ENCODE measurements around the gene SRPK2. TPM values are rescaled to one million over a fixed set of nuclear protein-coding genes. Genes with fewer than 3 reads are reported as not detected.
"Not testable (repeated sequence)": the region's sequence is repeated elsewhere in the genome, so short reads cannot be mapped to it uniquely, and the experiment has no call there.

The SRPK2 gene
- total RNA-seq, 1 donor from 2014 or later, result 249 TPM

GRCh38 chr7:105307163-105307672 lies 81.5 kb downstream of the SRPK2 start:
- DNase-seq (ENCODE audit: low spot score in 2 of 2) (no peak), FAIRE-seq (no peak)

DNA sequence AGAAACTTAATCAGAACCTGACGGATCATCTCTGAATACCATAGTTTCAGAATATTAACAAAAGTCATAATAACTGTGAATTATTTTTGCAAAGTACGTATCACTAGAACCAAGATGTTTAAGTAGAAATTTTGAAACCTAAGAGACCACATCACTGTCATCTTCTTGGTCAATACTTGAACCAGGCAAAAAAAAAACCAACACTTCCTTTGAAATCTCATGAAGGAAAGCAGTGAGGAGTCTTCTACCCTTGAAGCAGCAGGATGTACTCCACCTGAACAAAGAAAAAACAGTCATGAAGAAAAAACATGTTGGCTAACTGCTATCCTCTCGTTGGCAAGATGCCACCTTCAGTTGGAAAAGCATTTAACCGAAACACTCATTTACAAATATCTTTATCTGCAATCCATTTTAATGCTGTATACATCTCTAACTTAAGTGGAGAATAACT lies 82.4 kb downstream of the SRPK2 start:
- DNase-seq (ENCODE audit: low spot score in 2 of 2), result no peak

DNA sequence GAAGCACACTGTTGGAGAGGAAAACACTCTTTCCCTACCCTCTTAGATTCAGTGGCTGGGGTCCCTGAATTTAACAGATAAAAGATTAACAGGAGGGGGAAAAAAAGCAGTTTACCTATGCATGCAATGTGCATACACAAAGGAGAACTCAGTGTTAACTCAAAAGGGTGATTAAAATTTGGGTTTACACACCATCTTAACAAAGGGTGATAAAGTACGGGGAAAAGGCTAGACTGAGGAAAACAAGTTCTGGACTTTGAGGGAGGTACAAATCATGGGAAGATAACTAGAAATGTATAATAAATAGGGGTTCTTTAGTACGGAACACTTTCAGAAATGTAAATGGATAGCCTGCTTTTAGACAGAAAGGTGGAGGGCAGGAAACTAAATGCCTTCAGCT lies 83.1 kb downstream of the SRPK2 start:
- no peak for FAIRE-seq
- DNase-seq (ENCODE audit: low spot score in 2 of 2), result no peak

More for the DNA sequence above, 82.4 kb downstream of the SRPK2 start:
- FAIRE-seq, result no peak

- FAIRE-seq, result peak; percentile 17
- DNase-seq (ENCODE audit: low spot score in 2 of 2), result peak in 1 of 2 donors; percentile 42
Observed at GRCh38 chr7:105304040-105304895, 84.5 kb downstream of the SRPK2 start.

GRCh38 chr7:105300587-105300986 lies 88.1 kb downstream of the SRPK2 start:
- FAIRE-seq; DNase-seq (ENCODE audit: low spot score in 2 of 2): not testable (repeated sequence)

DNA sequence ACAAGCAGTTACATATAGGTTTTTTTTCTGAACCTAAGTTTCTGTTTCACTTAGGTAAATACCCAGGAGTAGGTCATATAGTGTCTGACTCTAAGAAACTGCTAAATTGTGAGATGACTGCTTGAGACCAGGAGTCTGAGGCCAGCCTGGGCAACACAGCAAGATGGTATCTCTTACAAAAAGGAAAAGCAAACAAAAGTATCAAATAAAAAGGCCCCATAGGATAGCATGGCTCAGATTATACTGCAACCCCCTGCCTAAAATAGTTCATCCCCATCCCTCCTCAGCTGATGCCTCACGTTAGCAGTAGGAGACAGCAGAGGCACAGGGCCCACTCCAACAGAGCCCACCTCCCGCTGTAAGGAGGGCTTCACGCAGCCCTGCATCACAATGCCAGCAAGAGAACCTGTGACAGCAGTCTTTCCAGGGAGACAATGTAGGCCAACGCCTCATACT lies 90.3 kb downstream of the SRPK2 start:
- no peak for DNase-seq (ENCODE audit: low spot score in 2 of 2)
- no peak for FAIRE-seq

- DNase-seq (ENCODE audit: low spot score in 2 of 2) (no peak), FAIRE-seq (no peak)
Observed at GRCh38 chr7:105297985-105298384, 90.7 kb downstream of the SRPK2 start.

DNA sequence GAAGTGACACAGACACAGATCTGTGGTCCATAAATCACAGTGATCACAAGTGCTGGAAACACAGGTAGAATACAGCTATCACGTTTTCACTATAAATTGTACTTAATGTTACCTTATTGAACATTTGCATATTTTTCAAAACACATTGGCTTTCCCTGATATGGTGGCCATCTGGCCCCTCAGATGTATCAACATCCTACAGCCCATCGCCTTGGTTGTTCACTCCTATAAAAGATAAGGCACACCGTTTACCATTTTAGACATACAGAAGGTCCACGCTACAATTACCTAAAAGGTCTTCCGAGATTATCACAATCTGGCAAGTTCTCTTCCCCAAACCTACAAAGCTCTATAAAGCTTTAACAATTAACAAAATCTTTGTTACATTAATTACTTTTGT lies 91.4 kb downstream of the SRPK2 start:
- DNase-seq (ENCODE audit: low spot score in 2 of 2) (no peak), FAIRE-seq (no peak)

DNA sequence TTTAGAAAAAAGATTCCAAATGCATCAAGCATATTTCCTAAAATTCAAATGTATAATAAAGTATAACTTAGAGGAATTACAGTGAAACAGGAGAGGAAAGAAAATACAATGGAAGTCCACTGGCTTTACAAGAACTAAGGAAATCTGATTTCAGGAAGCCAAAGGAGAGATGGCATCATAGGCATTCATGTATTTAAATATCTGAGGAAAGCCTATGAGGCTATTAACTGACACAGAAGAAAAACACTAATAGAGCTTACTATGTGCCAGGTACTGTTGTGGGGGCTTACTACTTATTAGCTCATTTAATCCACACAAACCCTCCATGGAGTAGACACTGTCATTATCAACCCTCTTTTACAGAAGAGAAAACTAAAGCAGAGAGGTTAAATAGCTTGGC lies 92.2 kb downstream of the SRPK2 start:
- FAIRE-seq (no peak), DNase-seq (ENCODE audit: low spot score in 2 of 2) (no peak)

DNA sequence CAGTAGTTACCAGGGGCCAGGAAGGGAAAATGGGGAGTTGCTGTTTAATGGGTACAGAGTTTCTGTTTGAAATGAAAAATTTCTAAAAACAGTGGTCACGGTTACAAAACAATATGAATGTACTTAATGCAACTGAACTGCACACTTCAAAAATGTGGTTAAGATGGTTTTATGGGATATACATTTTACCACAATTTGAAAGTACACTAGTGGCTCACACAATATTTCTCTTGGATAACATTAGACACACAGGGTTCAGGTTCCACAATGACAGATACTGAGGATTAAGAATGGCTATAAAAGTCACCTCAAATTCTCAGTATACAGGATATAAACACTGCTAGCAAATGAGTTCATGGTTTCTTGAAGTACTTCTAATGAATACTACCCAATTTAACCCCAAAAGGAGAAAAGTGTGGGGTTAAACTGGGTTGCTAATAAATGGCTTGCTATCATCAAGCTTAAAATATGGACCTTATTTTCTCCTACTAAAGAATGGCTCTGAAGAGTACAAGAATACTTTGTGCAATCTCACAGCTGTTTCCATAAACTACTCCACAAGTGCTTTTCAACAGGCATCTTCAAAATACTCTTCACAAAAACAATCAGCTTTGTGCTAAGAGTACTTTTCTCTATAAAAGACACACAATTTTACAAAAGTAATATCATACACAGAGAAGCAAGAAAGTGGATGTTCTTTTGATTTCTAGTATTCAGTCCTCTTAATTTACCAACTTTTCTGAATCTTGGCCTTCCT lies 92.9 kb downstream of the SRPK2 start:
- FAIRE-seq (no peak), DNase-seq (ENCODE audit: low spot score in 2 of 2) (no peak)

DNA sequence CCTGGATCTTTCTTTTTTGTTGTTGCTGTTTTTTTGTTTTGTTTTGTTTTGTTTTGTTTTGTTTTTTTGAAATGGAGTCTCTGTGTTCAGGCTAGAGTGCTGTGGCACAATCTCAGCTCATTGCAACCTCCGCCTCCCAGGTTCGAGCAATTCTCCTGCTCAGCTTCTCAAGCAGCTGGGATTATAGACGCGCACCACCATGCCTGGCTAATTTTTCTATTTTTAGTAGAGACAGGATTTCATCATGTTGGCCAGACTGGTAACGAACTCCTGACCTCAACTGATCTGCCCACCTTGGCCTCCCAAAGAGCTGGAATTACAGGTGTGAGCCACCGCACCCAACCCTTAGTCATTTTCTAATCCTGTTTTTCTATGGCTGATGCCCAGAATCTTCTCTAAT lies 94.2 kb downstream of the SRPK2 start:
- FAIRE-seq; DNase-seq (ENCODE audit: low spot score in 2 of 2): not testable (repeated sequence)

- no peak for DNase-seq (ENCODE audit: low spot score in 2 of 2)
- no peak for FAIRE-seq
Observed at GRCh38 chr7:105289704-105290103, 99.0 kb downstream of the SRPK2 start.

GRCh38 chr7:105286441-105286840 lies 102.3 kb downstream of the SRPK2 start:
- no peak for DNase-seq (ENCODE audit: low spot score in 2 of 2)
- no peak for FAIRE-seq

DNA sequence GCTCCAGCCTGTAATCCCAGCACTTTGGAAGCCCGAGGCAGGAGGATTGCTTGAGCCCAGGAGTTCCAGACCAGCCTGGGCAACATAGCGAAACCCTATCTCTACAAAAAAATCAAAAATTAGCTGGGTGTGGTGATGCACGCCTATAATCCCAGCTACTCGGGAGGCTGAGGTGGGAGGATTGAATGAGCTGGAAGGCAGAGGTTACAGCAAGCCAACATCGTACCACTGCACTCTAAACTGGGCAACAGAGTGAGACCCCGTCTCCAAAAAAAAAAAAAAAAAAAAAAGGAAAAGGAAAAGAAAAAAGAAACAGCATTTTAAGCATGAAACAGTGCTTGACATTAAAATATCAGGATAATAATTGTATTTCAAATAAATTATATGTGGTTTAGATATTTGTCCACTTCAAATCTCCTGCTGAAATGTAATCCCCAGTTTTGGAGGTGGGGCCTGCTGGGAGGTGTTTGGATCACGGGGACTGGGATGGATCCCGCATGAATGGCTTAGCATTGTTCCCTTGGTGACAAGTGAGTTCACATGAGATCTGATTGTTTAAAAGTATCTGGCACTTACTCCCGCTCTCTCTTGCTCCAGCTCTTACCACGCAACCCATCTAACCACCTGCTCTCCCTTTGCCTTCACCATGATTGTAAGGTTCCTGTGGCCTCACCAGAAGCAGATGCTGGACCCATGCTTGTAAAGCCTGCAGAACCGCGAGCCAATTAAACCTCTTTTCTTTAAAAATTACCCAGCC lies 103.4 kb downstream of the SRPK2 start:
- FAIRE-seq (no peak), DNase-seq (ENCODE audit: low spot score in 2 of 2) (no peak)

DNA sequence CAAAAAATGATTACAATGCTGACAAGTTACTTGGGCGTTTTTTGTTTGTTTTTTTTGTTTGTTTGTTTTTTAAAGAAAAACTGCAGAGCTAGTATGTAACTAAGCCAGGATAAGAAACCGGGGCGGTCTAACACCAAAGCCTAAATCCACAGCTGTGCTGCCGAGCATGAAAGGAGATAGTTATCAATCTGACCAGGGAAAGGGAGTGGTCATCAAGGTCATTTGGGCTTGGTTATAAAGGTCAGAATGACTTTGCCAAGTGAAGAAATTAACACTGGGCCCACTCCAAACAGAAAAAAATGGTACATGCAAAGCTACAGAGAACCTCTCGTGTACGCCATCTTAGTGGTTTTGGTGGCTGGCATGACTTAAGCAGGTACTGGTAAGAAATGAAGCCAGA lies 104.7 kb downstream of the SRPK2 start:
- DNase-seq (ENCODE audit: low spot score in 2 of 2) (no peak), FAIRE-seq (no peak)

DNA sequence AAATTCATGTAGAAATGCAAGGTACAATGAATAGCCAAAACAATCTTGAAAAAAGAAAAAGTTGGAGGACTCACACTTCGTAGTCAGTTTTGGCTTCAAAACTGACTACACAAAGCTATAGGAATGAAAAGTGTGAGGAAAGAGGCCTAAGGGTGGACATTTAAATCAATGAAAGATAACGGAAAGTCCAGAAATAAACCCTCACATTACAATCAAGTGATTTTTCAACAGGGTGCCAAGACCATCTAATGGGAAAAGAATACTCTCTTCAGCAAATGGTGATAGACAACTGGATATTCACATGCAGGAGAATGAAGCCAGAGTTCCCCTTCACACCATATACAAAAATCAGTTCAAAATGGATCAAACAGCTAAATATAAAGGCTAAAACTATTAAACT lies 106.8 kb downstream of the SRPK2 start:
- FAIRE-seq (no peak), DNase-seq (ENCODE audit: low spot score in 2 of 2) (no peak)

- FAIRE-seq (no peak), DNase-seq (ENCODE audit: low spot score in 2 of 2) (no peak)
Observed at GRCh38 chr7:105279688-105280007, 109.1 kb downstream of the SRPK2 start.

GRCh38 chr7:105278973-105279687 lies 109.6 kb downstream of the SRPK2 start:
- FAIRE-seq, result no peak

DNA sequence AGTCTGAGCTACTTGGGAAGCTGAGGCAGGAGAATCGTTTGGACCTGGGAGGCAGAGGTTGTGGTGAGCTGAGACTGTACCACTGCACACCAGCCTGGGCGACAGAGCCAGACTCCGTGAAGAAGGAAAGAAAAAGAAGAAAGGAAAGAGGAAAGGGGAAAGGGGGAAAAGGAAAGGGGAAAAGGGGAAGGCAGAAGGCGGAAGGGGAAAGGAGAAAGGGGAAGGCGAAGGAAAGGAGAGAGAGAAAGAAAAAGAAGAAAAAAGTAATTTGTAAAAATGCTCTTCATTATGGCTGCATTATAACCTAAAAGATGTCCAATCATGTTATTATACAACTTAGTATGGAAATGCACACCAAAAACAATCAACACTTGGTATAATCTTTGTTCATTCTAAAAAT lies 110.2 kb downstream of the SRPK2 start:
- FAIRE-seq, result no peak

More at GRCh38 chr7:105278973-105279687, 109.6 kb downstream of the SRPK2 start:
- no peak for DNase-seq (ENCODE audit: low spot score in 2 of 2)

DNA sequence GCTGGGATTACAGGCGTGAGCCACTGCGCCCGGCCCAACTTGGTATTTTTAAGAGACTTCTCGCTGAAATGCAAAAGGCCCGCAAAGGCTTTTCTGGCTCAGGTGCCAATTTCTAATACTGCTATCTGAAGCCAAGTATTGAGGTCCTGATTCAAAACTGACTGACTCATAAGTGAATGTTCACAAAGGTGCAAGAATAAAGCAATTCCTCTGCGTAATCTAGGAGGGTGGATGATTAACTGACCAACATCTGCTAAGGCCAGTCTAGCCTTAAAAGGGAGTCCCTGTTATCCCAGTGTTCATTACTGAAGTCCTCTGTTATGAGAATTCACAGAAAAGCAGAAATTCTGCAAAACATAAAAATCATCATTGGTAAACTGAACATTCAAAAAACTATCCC lies 111.4 kb downstream of the SRPK2 start:
- FAIRE-seq (no peak), DNase-seq (ENCODE audit: low spot score in 2 of 2) (no peak)

More for the DNA sequence above, 110.2 kb downstream of the SRPK2 start:
- no peak for DNase-seq (ENCODE audit: low spot score in 2 of 2)

Data from frontal cortex (tissue), 4 donors.